H1 (cell line): ENCODE results near the gene ST6GALNAC4.

Experiments used
- CEBPB ChIP-seq: IDR thresholded peaks from 2 replicates; pipeline ENCODE4 v1.6.1; 2012; ENCODE audit warnings: low read depth, low read length
- CHD2 ChIP-seq: IDR thresholded peaks from 2 replicates; pipeline ENCODE4 v1.6.1; 2012; ENCODE audit warnings: low read length, improper control_type of control experiment
- TF ChIP-seq, protein P1 (sequence below): IDR thresholded peaks from 2 replicates; pipeline ENCODE4 v1.6.1; 2012; ENCODE audit warnings: inconsistent platforms
- TF ChIP-seq, protein P2 (sequence below), 3 experiments: IDR thresholded peaks; 1 replicate in 2 of 3; 2 replicates in 1 of 3; pipeline versions ENCODE4 v1.5.1 to v1.6.1; 2011; ENCODE audit warnings: low read length in 3 of 3, mild to moderate bottlenecking in 3 of 3, inconsistent platforms in 2 of 3, low read depth in 1 of 3, moderate library complexity in 1 of 3; ENCODE audit not compliant: insufficient read depth in 1 of 3; ENCODE audit errors: control extremely low read depth in 1 of 3

DNA sequence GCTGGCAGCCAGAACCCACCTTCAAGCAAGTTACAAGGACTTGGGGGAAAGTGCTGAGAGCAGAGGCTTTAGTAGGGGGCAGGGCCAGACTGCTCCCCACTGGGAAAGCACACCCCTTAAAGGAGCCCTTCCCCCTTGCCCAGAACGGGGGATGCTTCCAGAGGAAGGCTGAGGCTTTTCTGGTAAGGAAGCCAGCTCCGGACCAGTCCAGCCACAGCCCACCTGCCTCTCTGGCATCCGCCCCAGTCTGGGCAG lies 25.0 kb upstream of the ST6GALNAC4 start:
- TF ChIP-seq, protein P1, sequence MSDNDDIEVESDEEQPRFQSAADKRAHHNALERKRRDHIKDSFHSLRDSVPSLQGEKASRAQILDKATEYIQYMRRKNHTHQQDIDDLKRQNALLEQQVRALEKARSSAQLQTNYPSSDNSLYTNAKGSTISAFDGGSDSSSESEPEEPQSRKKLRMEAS: no peak
- TF ChIP-seq, protein P2, sequence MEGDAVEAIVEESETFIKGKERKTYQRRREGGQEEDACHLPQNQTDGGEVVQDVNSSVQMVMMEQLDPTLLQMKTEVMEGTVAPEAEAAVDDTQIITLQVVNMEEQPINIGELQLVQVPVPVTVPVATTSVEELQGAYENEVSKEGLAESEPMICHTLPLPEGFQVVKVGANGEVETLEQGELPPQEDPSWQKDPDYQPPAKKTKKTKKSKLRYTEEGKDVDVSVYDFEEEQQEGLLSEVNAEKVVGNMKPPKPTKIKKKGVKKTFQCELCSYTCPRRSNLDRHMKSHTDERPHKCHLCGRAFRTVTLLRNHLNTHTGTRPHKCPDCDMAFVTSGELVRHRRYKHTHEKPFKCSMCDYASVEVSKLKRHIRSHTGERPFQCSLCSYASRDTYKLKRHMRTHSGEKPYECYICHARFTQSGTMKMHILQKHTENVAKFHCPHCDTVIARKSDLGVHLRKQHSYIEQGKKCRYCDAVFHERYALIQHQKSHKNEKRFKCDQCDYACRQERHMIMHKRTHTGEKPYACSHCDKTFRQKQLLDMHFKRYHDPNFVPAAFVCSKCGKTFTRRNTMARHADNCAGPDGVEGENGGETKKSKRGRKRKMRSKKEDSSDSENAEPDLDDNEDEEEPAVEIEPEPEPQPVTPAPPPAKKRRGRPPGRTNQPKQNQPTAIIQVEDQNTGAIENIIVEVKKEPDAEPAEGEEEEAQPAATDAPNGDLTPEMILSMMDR (IDR thresholded peaks at IDR 0.05; ENCODE audit: control extremely low read depth in 1 of 3, insufficient read depth in 1 of 3, low read depth in 1 of 3, low read length in 3 of 3): no peak
- TF ChIP-seq CHD2 (no peak), CEBPB (no peak)
